HepG2 (cell line): Measurements from ENCODE around the gene RERE. TPM values are rescaled to one million over a fixed set of nuclear protein-coding genes. Genes with fewer than 3 reads are reported as not detected.

Experiments used
- ATAC-seq: fragments of 200-7000 bp; cut with Tn5 transposase; 3 replicates; pipeline ENCODE4 v1.9.1; 2020; ENCODE audit warnings: mild to moderate bottlenecking, moderate library complexity
- BruUV-seq: library from RNA; stranded (reverse); fragments of 400-500 nt; replicated peaks from 2 replicates; lab custom pipeline; 2021; lab: Mats Ljungman, UMichigan
- CTCF ChIA-PET: fragments of 300-600 bp; formaldehyde crosslinking; extraction: SDS; loops from one replicate; lab custom pipeline; 2021; ENCODE audit warnings: low total read pairs, inconsistent platforms, low intra/inter-chr PET ratio; lab: Yijun Ruan, JAX
- POLR2A ChIA-PET: fragments of 350-600 bp; sonication (Branson Sonifier 250); formaldehyde crosslinking; loops from one replicate; lab custom pipeline; 2020; ENCODE audit warnings: antibody characterized with exemption, inconsistent platforms; lab: Yijun Ruan, JAX
- DNase-seq: peaks from one replicate; pipeline ENCODE4 v3.0.0-alpha.2; 2015; ENCODE audit warnings: low spot score
- FAIRE-seq: peaks from 3 replicates; lab custom pipeline; 2011; peaks lifted over from hg19 to GRCh38; lab: Jason Lieb, UNC
- H2AFZ ChIP-seq: one replicate; pipeline ENCODE4 v1.6.1; 2011; ENCODE audit warnings: low read length, inconsistent platforms
- H3K27ac ChIP-seq: fragments of 300-600 bp; 3 replicates; pipeline ENCODE4 v1.8.0; 2011; ENCODE audit warnings: mixed run types, mild to moderate bottlenecking, mixed read lengths, low read length, inconsistent platforms; ENCODE audit not compliant: insufficient read depth; ENCODE audit errors: extremely low read length
- H3K27me3 ChIP-seq, 2 experiments: fragments of 200-600 bp in 1 of 2; 2 replicates in 1 of 2; 3 replicates in 1 of 2; pipeline versions ENCODE4 v1.6.0 to v1.8.0; 2011; ENCODE audit warnings: low read length in 2 of 2, mild to moderate bottlenecking in 2 of 2, moderate library complexity in 2 of 2, inconsistent platforms in 1 of 2; ENCODE audit not compliant: insufficient read depth in 2 of 2, control insufficient read depth in 1 of 2
- H3K36me3 ChIP-seq, 2 experiments: fragments of 200-600 bp in 1 of 2; replicated peaks in 1 of 2; 2 replicates in 1 of 2; 3 replicates in 1 of 2; pipeline versions ENCODE4 v1.5.1 to v1.8.0; 2011; ENCODE audit warnings: low read length in 2 of 2, inconsistent platforms in 1 of 2; ENCODE audit not compliant: insufficient read depth in 2 of 2, control insufficient read depth in 1 of 2
- H3K4me1 ChIP-seq: 2 replicates; pipeline ENCODE4 v1.5.1; 2012; ENCODE audit warnings: low read length, inconsistent platforms; ENCODE audit not compliant: insufficient read depth
- H3K4me2 ChIP-seq: 2 replicates; pipeline ENCODE4 v1.6.0; 2011; ENCODE audit warnings: low read depth, low read length, inconsistent platforms
- H3K4me3 ChIP-seq, 3 experiments: fragments of 200-600 bp in 1 of 3; sonication (generic), shearing (Covaris generic) in 1 of 3; replicated peaks in 1 of 3; 2 replicates each; pipeline ENCODE4 v1.5.1; 2011 to 2016; ENCODE audit warnings: low read length in 3 of 3, inconsistent platforms in 2 of 3, low read depth in 2 of 3, mild to moderate bottlenecking in 2 of 3, control low read depth in 1 of 3, mixed read lengths in 1 of 3; ENCODE audit not compliant: insufficient read depth in 1 of 3
- H3K79me2 ChIP-seq: one replicate; pipeline ENCODE4 v1.6.1; 2011; ENCODE audit warnings: low read length, inconsistent platforms; ENCODE audit not compliant: insufficient read depth
- H3K9ac ChIP-seq: 2 replicates; pipeline ENCODE4 v1.6.0; 2011; ENCODE audit warnings: mild to moderate bottlenecking, low read depth, low read length, inconsistent platforms; ENCODE audit not compliant: insufficient read depth
- H3K9me3 ChIP-seq: 2 replicates; pipeline ENCODE4 v1.5.1; 2012; ENCODE audit warnings: mild to moderate bottlenecking, low read length
- H4K20me1 ChIP-seq: 2 replicates; pipeline ENCODE4 v1.6.0; 2011; ENCODE audit warnings: inconsistent platforms, mild to moderate bottlenecking, low read length, moderate library complexity; ENCODE audit not compliant: insufficient read depth
- DNMT3B ChIP-seq: conservative IDR thresholded peaks from 2 replicates; pipeline ENCODE4 v1.6.1; 2016; ENCODE audit warnings: missing biosample characterization, control low read depth
- HOXA7 ChIP-seq: sonication (generic); formaldehyde crosslinking; IDR thresholded peaks from 2 replicates; pipeline ENCODE4 v1.8.1; 2022; ENCODE audit warnings: mild to moderate bottlenecking, missing genetic modification reagents, moderate library complexity
- PITX1 ChIP-seq: sonication (generic); formaldehyde crosslinking; IDR thresholded peaks from 2 replicates; pipeline ENCODE4 v1.5.1; 2020; ENCODE audit warnings: mild to moderate bottlenecking, missing genetic modification reagents
- SIX4 ChIP-seq: sonication (generic); formaldehyde crosslinking; IDR thresholded peaks from 2 replicates; pipeline ENCODE4 v1.4.0; 2020; ENCODE audit warnings: missing genetic modification reagents
- ZNF121 ChIP-seq: sonication (generic); formaldehyde crosslinking; IDR thresholded peaks from 2 replicates; pipeline ENCODE4 v1.5.0; 2020; ENCODE audit warnings: mild to moderate bottlenecking, missing genetic modification reagents
- ZNF30 ChIP-seq: sonication (generic); formaldehyde crosslinking; IDR thresholded peaks from 2 replicates; pipeline ENCODE4 v1.5.0; 2020; ENCODE audit warnings: mild to moderate bottlenecking, missing genetic modification reagents
- ZNF788 ChIP-seq: sonication (generic); formaldehyde crosslinking; IDR thresholded peaks from 2 replicates; pipeline ENCODE4 v1.5.0; 2020; ENCODE audit warnings: mild to moderate bottlenecking, missing genetic modification reagents, borderline replicate concordance
- WGBS: methylation state at CpG from one replicate; pipeline ENCODE4 v1.1.6; 2017; ENCODE audit warnings: low lambda C conversion rate; 5-methylcytosine and 5-hydroxymethylcytosine counted together
- in situ Hi-C: cut with HindIII; loops from 2 replicates; pipeline ENCODE4 v1.10.0; 2017; ENCODE audit warnings: low pct_unique_long_range_greater_than_20kb; ENCODE audit not compliant: extremely low pct_ligation_motif_present
- intact Hi-C: fragments of 100-400 bp; cut with micrococcal nuclease; formaldehyde crosslinking; loops from one replicate; pipeline ENCODE4 v1.10.0; 2022; ENCODE audit not compliant: unreplicated experiment
- polyA plus RNA-seq, 8 experiments: library from polyadenylated mRNA; depleted of rRNA in 3 of 8; stranded (reverse) in 7 of 8; unstranded in 1 of 8; fragments of >200 nt; fragmentation: Illumina TruSeq in 4 of 8; extraction: Trizol in 4 of 8; gene quantifications; 2 replicates each; pipeline versions ENCODE4 v1.2.1 to v1.2.3, GENCODE V29; 2011 to 2016; ENCODE audit warnings: low read depth in 4 of 8, missing spikeins in 1 of 8, mixed read lengths in 1 of 8; ENCODE audit not compliant: insufficient read depth in 1 of 8
- total RNA-seq, 5 experiments: library from RNA; depleted of rRNA; stranded (reverse); fragments of >200 nt; fragmentation: Illumina TruSeq; extraction: Trizol; gene quantifications; 2 replicates each; pipeline ENCODE4 v1.2.3, GENCODE V29; 2016; ENCODE audit warnings: low read depth in 1 of 5

RERE gene
- total and polyA plus RNA-seq, 2 of the 13 experiments (the other 11 are each of a cell fraction or from before 2014, with no cell fraction given) = 18.3 to 21.9 TPM

- Histone ChIP-seq H3K79me2 (peaks cover 10% of the 10 kb centered on the region), H3K27me3 (no peaks in the 10 kb centered on the region), H3K4me2 (no peak overlapping the region), H4K20me1 (peaks cover 9% of the 10 kb centered on the region), H3K4me1 (peaks cover 78% of the 10 kb centered on the region), H3K4me3 (no peak overlapping the region), H3K36me3 (peaks cover 13 to 17% of the 10 kb centered on the region in 2 experiments), H2AFZ (no peak overlapping the region), H3K9ac (no peak overlapping the region), H3K9me3 (no peaks in the 10 kb centered on the region), H3K27ac (no peak overlapping the region)
- ChIA-PET POLR2A (no interaction called here), CTCF (no interaction called here)
- no peak for DNase-seq
- BruUV-seq = no TSS peak
- in situ Hi-C loops (no loop called here), intact Hi-C loops (no loop called here)
- WGBS = 100% methylated on average over 3 of the region's 3 CpGs
- FAIRE-seq = no peak
- TF ChIP-seq ZNF121 (CRISPR knock-in tag) = 0 out of 2 replicates have a peak, but pooled peaks have one; percentile 56
- TF ChIP-seq PITX1 (CRISPR knock-in tag) = no peak
- TF ChIP-seq ZNF788 (CRISPR knock-in tag) = no peak
- ATAC-seq = no peak
These were observed 350.1 kb downstream of the RERE start for GRCh38 chr1:8467308-8467707.

- no peak overlapping the region for H3K27ac ChIP-seq
- no peak overlapping the region for H3K4me3 ChIP-seq
- peaks cover 14% of the 10 kb centered on the region for H3K79me2 ChIP-seq
- in situ Hi-C loops = no loop called here
- no peak for FAIRE-seq
- no peak for TF ChIP-seq SIX4 (CRISPR knock-in tag)
- no peak for TF ChIP-seq ZNF30 (CRISPR knock-in tag)
- no peak for TF ChIP-seq DNMT3B (CRISPR knock-in tag)
- TF ChIP-seq HOXA7 (CRISPR knock-in tag) = no peak
- TF ChIP-seq, all 625 proteins: peak for 0
- BruUV-seq = no TSS peak
- H2AFZ ChIP-seq = no peak overlapping the region
- no peak overlapping the region for H3K9ac ChIP-seq
- no peaks in the 10 kb centered on the region for H3K27me3 ChIP-seq
- DNase-seq = no peak
- CTCF ChIA-PET = no interaction called here
- H4K20me1 ChIP-seq = peaks cover 9% of the 10 kb centered on the region
- H3K9me3 ChIP-seq = no peaks in the 10 kb centered on the region
- peaks cover 81% of the 10 kb centered on the region for H3K4me1 ChIP-seq
- no peak overlapping the region for H3K4me2 ChIP-seq
- no peak for ATAC-seq
- WGBS = 93% methylated on average over 10 of the region's 13 CpGs
- intact Hi-C loops = no loop called here
- H3K36me3 ChIP-seq = peaks cover 14 to 28% of the 10 kb centered on the region in 2 experiments
- POLR2A ChIA-PET = no interaction called here
These were observed 351.7 kb downstream of the RERE start for GRCh38 chr1:8465692-8466091.
